Upper lobe of left lung (tissue), 6 donors: ENCODE measurements around the gene NDUFAF2. TPM values are rescaled to one million over a fixed set of nuclear protein-coding genes. Genes with fewer than 3 reads are reported as not detected.

ENCODE experiments used
- ATAC-seq, 2 donors: fragments of 200-7000 bp; cut with Tn5 transposase; one replicate each; pipeline ENCODE4 v1.9.1; 2022; ENCODE audit warnings: mild to moderate bottlenecking in 2 of 2, moderate library complexity in 2 of 2; ENCODE audit not compliant: low FRiP score in 2 of 2
- DNase-seq, 2 donors: peaks; one replicate each; pipeline ENCODE4 v3.0.0-alpha.2; 2019 to 2020
- H3K27ac ChIP-seq, 4 donors: fragments of 200-600 bp; sonication (generic); one replicate each; pipeline ENCODE4 v1.5.1; 2016 to 2019
- H3K27me3 ChIP-seq, 4 donors: fragments of 200-600 bp; sonication (generic); one replicate each; pipeline ENCODE4 v1.5.1; 2017 to 2019
- H3K36me3 ChIP-seq, 4 donors: fragments of 200-600 bp; sonication (generic); one replicate each; pipeline ENCODE4 v1.5.1; 2016 to 2019
- H3K4me1 ChIP-seq, 4 donors: fragments of 200-600 bp; sonication (generic); one replicate each; pipeline ENCODE4 v1.5.1; 2018 to 2019
- H3K4me3 ChIP-seq, 4 donors: fragments of 200-600 bp; sonication (generic); one replicate each; pipeline ENCODE4 v1.5.1; 2017 to 2019; ENCODE audit warnings: mild to moderate bottlenecking in 2 of 4, moderate library complexity in 1 of 4
- H3K9me3 ChIP-seq, 4 donors: fragments of 200-600 bp; sonication (generic); one replicate each; pipeline ENCODE4 v1.5.1; 2018 to 2019
- EP300 ChIP-seq, 4 donors: sonication (generic); formaldehyde crosslinking; IDR thresholded peaks; one replicate each; pipeline ENCODE4 v1.5.1; 2017; ENCODE audit warnings: antibody characterized with exemption in 4 of 4, control low read depth in 2 of 4
- POLR2A ChIP-seq, 4 donors: fragments of 450-650 bp; IDR thresholded peaks; one replicate each; pipeline ENCODE4 v1.5.1; 2016 to 2017; ENCODE audit warnings: antibody characterized with exemption in 4 of 4, mild to moderate bottlenecking in 2 of 4
- POLR2AphosphoS5 ChIP-seq, 2 donors: sonication (generic); formaldehyde crosslinking; IDR thresholded peaks; one replicate each; pipeline ENCODE4 v1.5.1; 2017; ENCODE audit warnings: antibody characterized with exemption in 2 of 2
- WGBS, 2 donors: methylation state at CpG; one replicate each; pipeline ENCODE4 v1.1.5; 2017 to 2018; 5-methylcytosine and 5-hydroxymethylcytosine counted together
- total RNA-seq, 6 donors: library from RNA; depleted of rRNA in 4 of 6; stranded (reverse); fragments of >200 nt in 4 of 6; gene quantifications; one replicate each; pipeline versions ENCODE4 v1.1.0 to v1.2.1, GENCODE V29; 2016 to 2021
- TF ChIP-seq, protein P1 (sequence below), 6 experiments: fragments of 450-650 bp in 4 of 6; fragments of 200-600 bp in 2 of 6; sonication (generic) in 2 of 6; IDR thresholded peaks; one replicate each; pipeline ENCODE4 v1.5.1; 2016 to 2019; ENCODE audit warnings: antibody characterized with exemption in 6 of 6
- donor health status: DM: no; HTN: no; CAD: no; lungs with moderate emphysema.
- donor health status: DM: no; HTN: yes; CAD: no; lungs with severe emphysema.

NDUFAF2 gene
- total RNA-seq, 6 donors from 2014 or later = 14.2 to 41.6 (median 20.5) TPM; not detected in 1

DNA sequence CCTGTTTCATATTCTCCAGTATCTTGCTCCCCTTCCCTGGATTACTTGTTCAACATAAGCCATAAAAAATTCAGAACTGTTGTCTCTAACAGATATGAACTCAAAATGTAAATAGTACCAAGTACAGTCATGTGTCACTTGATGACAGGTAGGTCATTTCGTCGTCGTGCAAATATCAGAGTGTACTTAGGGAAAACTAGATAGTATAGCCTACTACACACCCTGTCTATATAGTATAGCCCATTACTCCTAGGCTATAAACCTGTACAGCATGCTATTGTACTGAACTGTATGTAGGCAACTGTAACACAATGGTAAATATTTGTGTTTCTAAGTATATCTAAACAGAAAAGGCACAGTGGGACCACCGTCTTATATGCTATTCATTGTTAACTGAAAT, 178.1 kb downstream of the NDUFAF2 start:
- Histone ChIP-seq H3K4me1 (no peaks in the 10 kb centered on the region), H3K4me3 (no peak overlapping the region), H3K36me3 (no peaks in the 10 kb centered on the region), H3K9me3 (no peaks in the 10 kb centered on the region), H3K27me3 (no peaks in the 10 kb centered on the region), H3K27ac (no peak overlapping the region)
- DNase-seq (no peak), ATAC-seq (no peak)
- TF ChIP-seq POLR2AphosphoS5 (IDR thresholded peaks at IDR 0.05) (no peak), EP300 (IDR thresholded peaks at IDR 0.05) (no peak), POLR2A (IDR thresholded peaks at IDR 0.05) (no peak)
- TF ChIP-seq, protein P1, sequence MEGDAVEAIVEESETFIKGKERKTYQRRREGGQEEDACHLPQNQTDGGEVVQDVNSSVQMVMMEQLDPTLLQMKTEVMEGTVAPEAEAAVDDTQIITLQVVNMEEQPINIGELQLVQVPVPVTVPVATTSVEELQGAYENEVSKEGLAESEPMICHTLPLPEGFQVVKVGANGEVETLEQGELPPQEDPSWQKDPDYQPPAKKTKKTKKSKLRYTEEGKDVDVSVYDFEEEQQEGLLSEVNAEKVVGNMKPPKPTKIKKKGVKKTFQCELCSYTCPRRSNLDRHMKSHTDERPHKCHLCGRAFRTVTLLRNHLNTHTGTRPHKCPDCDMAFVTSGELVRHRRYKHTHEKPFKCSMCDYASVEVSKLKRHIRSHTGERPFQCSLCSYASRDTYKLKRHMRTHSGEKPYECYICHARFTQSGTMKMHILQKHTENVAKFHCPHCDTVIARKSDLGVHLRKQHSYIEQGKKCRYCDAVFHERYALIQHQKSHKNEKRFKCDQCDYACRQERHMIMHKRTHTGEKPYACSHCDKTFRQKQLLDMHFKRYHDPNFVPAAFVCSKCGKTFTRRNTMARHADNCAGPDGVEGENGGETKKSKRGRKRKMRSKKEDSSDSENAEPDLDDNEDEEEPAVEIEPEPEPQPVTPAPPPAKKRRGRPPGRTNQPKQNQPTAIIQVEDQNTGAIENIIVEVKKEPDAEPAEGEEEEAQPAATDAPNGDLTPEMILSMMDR (IDR thresholded peaks at IDR 0.05) = no peak
- 83% methylated on average over 4 of the region's 4 CpGs for WGBS, 2 donors

GRCh38 chr5:61130289-61130688, 185.3 kb downstream of the NDUFAF2 start:
- H3K9me3 ChIP-seq = no peaks in the 10 kb centered on the region
- TF ChIP-seq POLR2A (IDR thresholded peaks at IDR 0.05) = no peak
- TF ChIP-seq POLR2AphosphoS5 (IDR thresholded peaks at IDR 0.05) = no peak
- no peak for TF ChIP-seq EP300 (IDR thresholded peaks at IDR 0.05)
- DNase-seq (no peak), ATAC-seq (no peak)
- H3K27me3 ChIP-seq = no peaks in the 10 kb centered on the region
- H3K27ac ChIP-seq = no peak overlapping the region
- no peaks in the 10 kb centered on the region for H3K4me1 ChIP-seq
- no peak overlapping the region for H3K4me3 ChIP-seq
- H3K36me3 ChIP-seq = no peaks in the 10 kb centered on the region
- 79 to 91% methylated on average over 2 of the region's 2 CpGs for WGBS, 2 donors

GRCh38 chr5:61132559-61132958, 187.6 kb downstream of the NDUFAF2 start:
- no peak for ATAC-seq
- Histone ChIP-seq H3K27me3 (no peaks in the 10 kb centered on the region), H3K4me3 (no peak overlapping the region), H3K36me3 (no peaks in the 10 kb centered on the region), H3K27ac (no peak overlapping the region), H3K9me3 (no peaks in the 10 kb centered on the region), H3K4me1 (no peaks in the 10 kb centered on the region)
- 94 to 100% methylated on average over 1 of the region's 1 CpG for WGBS, 2 donors
- TF ChIP-seq EP300 (IDR thresholded peaks at IDR 0.05) = no peak
- no peak for TF ChIP-seq POLR2A (IDR thresholded peaks at IDR 0.05)
- DNase-seq = no peak

DNA sequence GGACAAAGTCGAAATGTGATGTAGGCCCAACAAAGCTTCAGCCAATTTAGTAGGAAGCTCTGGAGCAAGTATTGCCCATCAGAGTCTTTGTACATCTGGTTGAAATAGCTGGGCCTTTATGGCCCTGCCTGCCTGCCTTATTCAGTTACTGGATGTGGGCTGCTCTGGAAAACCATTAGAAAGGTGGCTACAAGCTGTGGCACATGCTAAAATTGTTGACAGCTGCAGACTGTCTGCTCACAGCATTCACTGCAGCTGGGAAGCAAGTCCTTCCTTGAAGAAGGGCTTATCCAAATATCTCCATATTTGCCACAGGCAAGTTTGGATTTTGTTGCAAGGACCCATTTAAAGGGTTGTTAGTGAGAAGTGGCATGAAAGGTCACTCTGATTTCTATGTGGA, 192.8 kb downstream of the NDUFAF2 start:
- H3K9me3 ChIP-seq = no peaks in the 10 kb centered on the region
- H3K4me1 ChIP-seq = no peaks in the 10 kb centered on the region
- ATAC-seq (no peak), DNase-seq (no peak)
- H3K36me3 ChIP-seq = no peaks in the 10 kb centered on the region
- no peak overlapping the region for H3K4me3 ChIP-seq
- H3K27ac ChIP-seq = no peak overlapping the region
- TF ChIP-seq POLR2AphosphoS5 (IDR thresholded peaks at IDR 0.05) = no peak
- TF ChIP-seq, protein P1 (IDR thresholded peaks at IDR 0.05) = no peak
- TF ChIP-seq EP300 (IDR thresholded peaks at IDR 0.05) = no peak
- no peak for TF ChIP-seq POLR2A (IDR thresholded peaks at IDR 0.05)
- 82 to 91% methylated on average over 1 of the region's 1 CpG for WGBS, 2 donors
- no peaks in the 10 kb centered on the region for H3K27me3 ChIP-seq

DNA sequence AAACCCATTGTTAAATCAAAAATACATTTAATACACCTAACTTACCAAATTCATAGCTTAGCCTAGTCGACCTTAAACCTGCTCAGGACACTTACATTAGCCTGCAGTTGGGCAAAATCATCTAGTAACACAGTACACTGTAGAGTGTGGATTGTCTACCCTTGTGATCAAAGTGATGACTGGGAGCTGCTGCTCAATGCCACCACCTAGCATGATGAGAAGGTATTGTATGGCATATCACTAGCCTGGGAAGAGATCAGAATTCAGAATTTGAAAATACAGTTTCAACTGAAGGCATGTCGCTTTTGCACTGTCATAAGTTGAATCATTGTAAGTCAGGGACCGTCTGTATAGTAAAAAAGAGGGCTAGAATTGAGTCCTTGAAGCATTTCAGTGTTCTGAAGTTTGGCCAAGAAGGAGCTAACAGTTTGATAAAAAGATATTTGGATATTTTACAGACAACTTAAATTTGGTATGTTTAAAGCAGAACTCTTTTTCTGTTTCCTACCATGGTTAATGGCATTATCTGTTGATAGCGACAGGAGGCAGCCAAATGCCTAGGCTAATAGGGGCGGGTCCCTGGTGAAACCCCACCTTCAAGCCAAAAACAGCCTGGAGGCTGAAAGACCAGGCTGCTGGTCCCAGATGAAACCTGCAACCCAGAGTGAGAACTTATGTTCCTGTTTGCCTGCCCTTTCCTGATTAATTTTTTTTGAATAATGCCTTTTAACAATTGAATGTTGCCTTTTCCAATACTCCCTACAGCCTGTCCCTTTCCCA, 194.3 kb downstream of the NDUFAF2 start:
- Histone ChIP-seq H3K36me3 (no peaks in the 10 kb centered on the region), H3K9me3 (no peaks in the 10 kb centered on the region), H3K27me3 (no peaks in the 10 kb centered on the region), H3K4me1 (no peaks in the 10 kb centered on the region), H3K4me3 (no peak overlapping the region), H3K27ac (no peak overlapping the region)
- DNase-seq (no peak), ATAC-seq (no peak)
- 88 to 92% methylated on average over 5 of the region's 5 CpGs for WGBS, 2 donors
- TF ChIP-seq EP300 (IDR thresholded peaks at IDR 0.05) (no peak), POLR2A (IDR thresholded peaks at IDR 0.05) (no peak), POLR2AphosphoS5 (IDR thresholded peaks at IDR 0.05) (no peak)
- TF ChIP-seq, protein P1 (IDR thresholded peaks at IDR 0.05) = no peak

DNA sequence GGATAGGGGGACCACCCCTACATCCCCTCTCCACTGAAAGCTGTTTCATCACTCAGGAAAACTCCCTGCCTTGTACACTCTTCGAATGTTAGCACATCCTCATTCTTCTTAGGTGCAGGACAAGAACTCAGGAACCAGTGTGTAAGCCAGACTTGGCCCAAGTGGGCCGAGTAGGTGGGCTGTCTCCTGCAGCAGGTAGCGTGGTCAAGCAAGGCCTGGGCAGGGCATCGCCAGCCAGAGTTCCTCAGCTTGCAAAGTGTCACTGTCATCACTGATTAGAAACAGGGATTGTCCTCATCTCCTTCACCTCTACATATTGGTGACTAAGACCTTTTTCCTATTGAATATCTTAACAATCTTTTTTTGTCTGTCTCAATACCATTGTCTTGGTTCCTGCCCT, 194.9 kb downstream of the NDUFAF2 start:
- no peak overlapping the region for H3K27ac ChIP-seq
- 94 to 96% methylated on average over 4 of the region's 4 CpGs for WGBS, 2 donors

More for the DNA sequence above, 194.9 kb downstream of the NDUFAF2 start:
- Histone ChIP-seq H3K9me3 (no peaks in the 10 kb centered on the region), H3K27me3 (no peaks in the 10 kb centered on the region), H3K4me3 (no peak overlapping the region), H3K4me1 (no peaks in the 10 kb centered on the region), H3K36me3 (no peaks in the 10 kb centered on the region)
- peak in 1 of 2 donors; percentile 6 for DNase-seq
- ATAC-seq = no peak
- TF ChIP-seq POLR2A (IDR thresholded peaks at IDR 0.05) (no peak), EP300 (IDR thresholded peaks at IDR 0.05) (no peak), POLR2AphosphoS5 (IDR thresholded peaks at IDR 0.05) (no peak)
- TF ChIP-seq, protein P1 (IDR thresholded peaks at IDR 0.05) = no peak
